GM18861 (cell line): ENCODE measurements around the gene LST1.

Source experiments
- ATAC-seq: cut with Tn5 transposase; IDR thresholded peaks from one replicate; pipeline ENCODE4 v1.9.1; 2021; ENCODE audit not compliant: unreplicated experiment

Gene LST1

DNA sequence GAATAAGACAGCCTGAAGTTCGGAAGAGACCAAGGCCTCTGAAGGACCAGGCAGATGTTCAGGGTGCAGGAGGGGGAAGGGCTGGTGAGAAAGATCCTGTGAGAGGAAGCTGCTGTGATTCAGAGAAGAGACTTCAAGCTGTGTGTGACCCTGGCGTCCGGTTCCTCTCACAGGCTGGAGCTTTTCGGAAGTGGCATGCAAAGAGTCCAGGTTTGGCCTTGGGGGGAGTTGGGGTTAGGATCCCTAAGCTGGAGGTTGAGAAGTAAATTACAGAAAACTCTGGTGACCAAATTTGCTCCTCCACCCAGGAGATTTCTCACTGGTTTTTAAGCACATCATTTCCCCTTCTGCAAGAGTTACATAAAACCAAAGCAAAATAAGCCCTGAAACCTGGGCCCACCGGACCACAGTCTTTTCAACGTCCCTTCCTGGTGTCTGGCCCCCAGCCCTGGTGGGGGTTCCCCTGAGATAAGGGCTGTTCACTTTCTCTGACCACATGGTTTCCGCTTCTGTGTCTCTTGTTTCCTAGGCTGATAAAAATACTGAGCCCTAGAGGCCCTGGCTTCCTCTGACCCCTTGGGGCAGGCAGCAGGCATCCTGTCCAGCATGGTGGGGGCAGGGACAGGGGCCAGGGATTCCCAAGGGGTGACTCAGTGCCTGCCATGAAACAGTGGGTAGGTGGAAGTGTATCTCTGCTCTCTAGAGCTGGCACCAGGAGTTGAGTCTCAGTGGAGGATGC is 25.9 kb upstream of the LST1 start:
- ATAC-seq = peak; percentile 63

DNA sequence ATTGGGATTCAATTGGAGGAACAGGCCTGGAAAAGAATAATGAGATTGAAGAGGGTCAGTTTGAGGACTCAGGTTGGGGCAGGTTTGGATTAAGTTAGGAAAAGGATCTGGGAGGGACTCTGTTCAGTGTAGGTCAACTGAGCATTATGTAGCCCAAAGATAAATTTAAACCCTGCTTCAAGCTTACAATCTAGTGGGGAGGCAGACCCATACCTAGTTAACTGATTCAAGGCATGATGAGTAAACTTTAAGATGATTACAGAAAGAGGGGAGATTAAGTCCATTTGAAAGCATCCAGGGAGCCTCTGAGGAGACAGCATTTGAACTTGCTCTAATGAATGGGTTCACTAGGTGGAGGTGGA is 25.4 kb upstream of the LST1 start:
- peak; percentile 0 for ATAC-seq

DNA sequence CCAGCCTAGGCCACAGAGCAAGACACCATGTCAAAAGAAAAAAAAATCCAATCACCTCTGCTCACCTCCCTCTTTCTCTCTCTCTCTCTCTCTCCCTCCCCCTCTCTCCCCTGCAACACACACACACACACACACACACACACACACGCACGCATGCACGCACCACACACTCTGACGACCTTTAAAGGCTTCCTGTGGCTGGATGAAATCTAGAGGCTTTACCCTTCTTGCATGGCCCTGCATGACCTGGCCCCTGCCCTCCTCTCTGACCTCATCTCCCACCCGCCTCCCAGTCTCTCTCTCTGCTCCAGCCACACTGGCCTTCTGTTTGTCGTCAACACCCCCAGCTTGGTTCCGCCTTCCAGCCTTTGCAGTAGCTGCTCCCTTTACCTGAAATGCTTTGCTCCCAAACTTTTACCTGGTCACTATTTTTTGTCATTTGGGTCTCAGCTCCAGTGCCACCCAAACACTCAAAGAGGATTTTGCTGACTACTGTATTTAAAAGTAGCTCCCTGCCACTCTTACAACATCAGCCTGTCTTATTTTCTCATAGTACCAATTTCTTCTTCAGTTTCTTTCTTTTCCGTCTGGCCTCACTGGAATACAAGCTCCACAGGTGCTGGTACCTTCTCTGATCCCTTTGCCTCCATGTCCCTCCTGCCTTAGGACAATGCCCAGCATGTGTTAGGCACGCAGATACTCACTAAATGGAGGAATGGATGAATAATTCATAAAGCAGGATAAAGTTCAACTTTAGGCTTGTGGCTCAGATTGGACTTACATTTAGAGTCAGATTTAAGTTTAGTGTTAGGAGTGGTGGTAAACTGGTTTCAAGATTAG is 18.3 kb upstream of the LST1 start:
- no peak for ATAC-seq

DNA sequence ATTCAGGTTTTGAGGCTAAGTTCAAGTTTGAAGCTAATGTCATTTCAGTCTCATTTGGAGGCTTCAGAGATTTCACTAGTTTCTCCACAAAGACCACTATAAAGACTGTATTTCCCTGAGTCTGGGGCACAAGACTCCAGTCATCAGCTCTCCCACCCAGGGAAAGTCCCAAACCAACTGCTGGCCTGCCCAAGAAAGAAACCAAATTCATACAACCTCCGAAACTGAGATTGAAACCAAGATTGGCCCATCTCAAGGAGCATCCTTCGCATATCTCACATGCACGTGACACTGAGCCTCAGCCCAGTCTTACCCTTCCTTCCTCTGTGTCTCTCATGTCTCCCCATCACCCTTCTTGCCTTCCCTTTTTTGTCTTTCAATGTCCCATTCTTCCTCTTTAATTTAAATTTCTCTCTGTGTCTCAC is 17.5 kb upstream of the LST1 start:
- ATAC-seq = peak; percentile 62

DNA sequence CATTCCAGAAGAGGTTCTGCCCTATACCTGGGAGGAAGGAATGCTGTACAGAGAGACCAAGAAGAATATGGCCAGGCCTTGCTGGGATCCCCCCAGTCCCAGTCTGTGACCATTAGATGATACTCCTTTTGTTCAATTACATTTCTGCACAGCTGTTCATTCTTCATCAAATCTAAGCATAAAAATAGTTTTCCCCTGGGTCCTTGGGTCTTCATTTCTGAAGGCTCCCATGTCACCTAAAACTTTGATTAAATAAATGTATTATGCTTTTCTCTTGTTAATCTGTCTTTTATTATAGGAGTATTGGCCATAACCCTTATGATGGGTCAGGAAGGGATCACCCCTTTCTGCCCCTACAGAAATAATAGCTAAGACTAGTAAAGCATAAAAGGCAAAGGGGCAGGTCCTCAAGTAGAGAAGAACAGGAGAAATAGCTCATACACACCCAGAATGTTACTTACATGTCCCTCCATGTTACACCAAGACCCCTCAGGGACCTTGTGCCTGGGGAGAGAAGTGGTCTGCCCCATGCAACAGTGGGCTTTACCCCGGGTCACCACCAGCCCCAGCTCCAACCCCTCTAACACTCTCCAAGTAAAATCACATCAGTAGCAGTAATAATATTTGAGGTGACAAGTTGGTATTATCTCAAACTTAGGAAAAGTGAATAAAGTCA is 16.1 kb upstream of the LST1 start:
- ATAC-seq = no peak

DNA sequence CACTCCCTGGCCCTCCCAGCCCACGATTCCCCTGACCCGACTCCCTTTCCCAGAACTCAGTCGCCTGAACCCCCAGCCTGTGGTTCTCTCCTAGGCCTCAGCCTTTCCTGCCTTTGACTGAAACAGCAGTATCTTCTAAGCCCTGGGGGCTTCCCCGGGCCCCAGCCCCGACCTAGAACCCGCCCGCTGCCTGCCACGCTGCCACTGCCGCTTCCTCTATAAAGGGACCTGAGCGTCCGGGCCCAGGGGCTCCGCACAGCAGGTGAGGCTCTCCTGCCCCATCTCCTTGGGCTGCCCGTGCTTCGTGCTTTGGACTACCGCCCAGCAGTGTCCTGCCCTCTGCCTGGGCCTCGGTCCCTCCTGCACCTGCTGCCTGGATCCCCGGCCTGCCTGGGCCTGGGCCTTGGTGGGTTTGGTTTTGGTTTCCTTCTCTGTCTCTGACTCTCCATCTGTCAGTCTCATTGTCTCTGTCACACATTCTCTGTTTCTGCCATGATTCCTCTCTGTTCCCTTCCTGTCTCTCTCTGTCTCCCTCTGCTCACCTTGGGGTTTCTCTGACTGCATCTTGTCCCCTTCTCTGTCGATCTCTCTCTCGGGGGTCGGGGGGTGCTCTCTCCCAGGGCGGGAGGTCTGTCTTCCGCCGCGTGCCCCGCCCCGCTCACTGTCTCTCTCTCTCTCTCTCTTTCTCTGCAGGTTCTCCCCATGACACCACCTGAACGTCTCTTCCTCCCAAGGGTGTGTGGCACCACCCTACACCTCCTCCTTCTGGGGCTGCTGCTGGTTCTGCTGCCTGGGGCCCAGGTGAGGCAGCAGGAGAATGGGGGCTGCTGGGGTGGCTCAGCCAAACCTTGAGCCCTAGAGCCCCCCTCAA is 13.8 kb upstream of the LST1 start, which contains the start of gene LTA:
Gene LTA, plus strand, starts transcription at position 249 of the 871 bp plus-strand sequence. Its CDS starts 454 bp downstream, at position 703.
- no peak for ATAC-seq

DNA sequence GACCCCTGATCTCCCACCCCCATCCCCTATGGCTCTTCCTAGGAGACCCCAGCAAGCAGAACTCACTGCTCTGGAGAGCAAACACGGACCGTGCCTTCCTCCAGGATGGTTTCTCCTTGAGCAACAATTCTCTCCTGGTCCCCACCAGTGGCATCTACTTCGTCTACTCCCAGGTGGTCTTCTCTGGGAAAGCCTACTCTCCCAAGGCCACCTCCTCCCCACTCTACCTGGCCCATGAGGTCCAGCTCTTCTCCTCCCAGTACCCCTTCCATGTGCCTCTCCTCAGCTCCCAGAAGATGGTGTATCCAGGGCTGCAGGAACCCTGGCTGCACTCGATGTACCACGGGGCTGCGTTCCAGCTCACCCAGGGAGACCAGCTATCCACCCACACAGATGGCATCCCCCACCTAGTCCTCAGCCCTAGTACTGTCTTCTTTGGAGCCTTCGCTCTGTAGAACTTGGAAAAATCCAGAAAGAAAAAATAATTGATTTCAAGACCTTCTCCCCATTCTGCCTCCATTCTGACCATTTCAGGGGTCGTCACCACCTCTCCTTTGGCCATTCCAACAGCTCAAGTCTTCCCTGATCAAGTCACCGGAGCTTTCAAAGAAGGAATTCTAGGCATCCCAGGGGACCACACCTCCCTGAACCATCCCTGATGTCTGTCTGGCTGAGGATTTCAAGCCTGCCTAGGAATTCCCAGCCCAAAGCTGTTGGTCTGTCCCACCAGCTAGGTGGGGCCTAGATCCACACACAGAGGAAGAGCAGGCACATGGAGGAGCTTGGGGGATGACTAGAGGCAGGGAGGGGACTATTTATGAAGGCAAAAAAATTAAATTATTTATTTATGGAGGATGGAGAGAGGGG is 12.6 kb upstream of the LST1 start:
- ATAC-seq = no peak

DNA sequence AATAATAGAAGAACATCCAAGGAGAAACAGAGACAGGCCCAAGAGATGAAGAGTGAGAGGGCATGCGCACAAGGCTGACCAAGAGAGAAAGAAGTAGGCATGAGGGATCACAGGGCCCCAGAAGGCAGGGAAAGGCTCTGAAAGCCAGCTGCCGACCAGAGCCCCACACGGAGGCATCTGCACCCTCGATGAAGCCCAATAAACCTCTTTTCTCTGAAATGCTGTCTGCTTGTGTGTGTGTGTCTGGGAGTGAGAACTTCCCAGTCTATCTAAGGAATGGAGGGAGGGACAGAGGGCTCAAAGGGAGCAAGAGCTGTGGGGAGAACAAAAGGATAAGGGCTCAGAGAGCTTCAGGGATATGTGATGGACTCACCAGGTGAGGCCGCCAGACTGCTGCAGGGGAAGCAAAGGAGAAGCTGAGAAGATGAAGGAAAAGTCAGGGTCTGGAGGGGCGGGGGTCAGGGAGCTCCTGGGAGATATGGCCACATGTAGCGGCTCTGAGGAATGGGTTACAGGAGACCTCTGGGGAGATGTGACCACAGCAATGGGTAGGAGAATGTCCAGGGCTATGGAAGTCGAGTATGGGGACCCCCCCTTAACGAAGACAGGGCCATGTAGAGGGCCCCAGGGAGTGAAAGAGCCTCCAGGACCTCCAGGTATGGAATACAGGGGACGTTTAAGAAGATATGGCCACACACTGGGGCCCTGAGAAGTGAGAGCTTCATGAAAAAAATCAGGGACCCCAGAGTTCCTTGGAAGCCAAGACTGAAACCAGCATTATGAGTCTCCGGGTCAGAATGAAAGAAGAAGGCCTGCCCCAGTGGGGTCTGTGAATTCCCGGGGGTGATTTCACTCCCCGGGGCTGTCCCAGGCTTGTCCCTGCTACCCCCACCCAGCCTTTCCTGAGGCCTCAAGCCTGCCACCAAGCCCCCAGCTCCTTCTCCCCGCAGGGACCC is 11.7 kb upstream of the LST1 start:
- no peak for ATAC-seq

DNA sequence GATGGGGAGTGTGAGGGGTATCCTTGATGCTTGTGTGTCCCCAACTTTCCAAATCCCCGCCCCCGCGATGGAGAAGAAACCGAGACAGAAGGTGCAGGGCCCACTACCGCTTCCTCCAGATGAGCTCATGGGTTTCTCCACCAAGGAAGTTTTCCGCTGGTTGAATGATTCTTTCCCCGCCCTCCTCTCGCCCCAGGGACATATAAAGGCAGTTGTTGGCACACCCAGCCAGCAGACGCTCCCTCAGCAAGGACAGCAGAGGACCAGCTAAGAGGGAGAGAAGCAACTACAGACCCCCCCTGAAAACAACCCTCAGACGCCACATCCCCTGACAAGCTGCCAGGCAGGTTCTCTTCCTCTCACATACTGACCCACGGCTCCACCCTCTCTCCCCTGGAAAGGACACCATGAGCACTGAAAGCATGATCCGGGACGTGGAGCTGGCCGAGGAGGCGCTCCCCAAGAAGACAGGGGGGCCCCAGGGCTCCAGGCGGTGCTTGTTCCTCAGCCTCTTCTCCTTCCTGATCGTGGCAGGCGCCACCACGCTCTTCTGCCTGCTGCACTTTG is 10.7 kb upstream of the LST1 start, which contains the start of gene TNF:
Gene TNF, plus strand, starts transcription at position 231 of the 567 bp plus-strand sequence. Its CDS starts 177 bp downstream, at position 408.
- ATAC-seq = no peak

DNA sequence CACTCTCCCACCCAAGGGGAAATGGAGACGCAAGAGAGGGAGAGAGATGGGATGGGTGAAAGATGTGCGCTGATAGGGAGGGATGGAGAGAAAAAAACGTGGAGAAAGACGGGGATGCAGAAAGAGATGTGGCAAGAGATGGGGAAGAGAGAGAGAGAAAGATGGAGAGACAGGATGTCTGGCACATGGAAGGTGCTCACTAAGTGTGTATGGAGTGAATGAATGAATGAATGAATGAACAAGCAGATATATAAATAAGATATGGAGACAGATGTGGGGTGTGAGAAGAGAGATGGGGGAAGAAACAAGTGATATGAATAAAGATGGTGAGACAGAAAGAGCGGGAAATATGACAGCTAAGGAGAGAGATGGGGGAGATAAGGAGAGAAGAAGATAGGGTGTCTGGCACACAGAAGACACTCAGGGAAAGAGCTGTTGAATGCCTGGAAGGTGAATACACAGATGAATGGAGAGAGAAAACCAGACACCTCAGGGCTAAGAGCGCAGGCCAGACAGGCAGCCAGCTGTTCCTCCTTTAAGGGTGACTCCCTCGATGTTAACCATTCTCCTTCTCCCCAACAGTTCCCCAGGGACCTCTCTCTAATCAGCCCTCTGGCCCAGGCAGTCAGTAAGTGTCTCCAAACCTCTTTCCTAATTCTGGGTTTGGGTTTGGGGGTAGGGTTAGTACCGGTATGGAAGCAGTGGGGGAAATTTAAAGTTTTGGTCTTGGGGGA is 10.0 kb upstream of the LST1 start:
- no peak for ATAC-seq

DNA sequence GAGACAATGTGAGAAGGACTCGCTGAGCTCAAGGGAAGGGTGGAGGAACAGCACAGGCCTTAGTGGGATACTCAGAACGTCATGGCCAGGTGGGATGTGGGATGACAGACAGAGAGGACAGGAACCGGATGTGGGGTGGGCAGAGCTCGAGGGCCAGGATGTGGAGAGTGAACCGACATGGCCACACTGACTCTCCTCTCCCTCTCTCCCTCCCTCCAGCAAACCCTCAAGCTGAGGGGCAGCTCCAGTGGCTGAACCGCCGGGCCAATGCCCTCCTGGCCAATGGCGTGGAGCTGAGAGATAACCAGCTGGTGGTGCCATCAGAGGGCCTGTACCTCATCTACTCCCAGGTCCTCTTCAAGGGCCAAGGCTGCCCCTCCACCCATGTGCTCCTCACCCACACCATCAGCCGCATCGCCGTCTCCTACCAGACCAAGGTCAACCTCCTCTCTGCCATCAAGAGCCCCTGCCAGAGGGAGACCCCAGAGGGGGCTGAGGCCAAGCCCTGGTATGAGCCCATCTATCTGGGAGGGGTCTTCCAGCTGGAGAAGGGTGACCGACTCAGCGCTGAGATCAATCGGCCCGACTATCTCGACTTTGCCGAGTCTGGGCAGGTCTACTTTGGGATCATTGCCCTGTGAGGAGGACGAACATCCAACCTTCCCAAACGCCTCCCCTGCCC is 9.0 kb upstream of the LST1 start:
- ATAC-seq = no peak

DNA sequence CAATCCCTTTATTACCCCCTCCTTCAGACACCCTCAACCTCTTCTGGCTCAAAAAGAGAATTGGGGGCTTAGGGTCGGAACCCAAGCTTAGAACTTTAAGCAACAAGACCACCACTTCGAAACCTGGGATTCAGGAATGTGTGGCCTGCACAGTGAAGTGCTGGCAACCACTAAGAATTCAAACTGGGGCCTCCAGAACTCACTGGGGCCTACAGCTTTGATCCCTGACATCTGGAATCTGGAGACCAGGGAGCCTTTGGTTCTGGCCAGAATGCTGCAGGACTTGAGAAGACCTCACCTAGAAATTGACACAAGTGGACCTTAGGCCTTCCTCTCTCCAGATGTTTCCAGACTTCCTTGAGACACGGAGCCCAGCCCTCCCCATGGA is 8.5 kb upstream of the LST1 start:
- ATAC-seq = no peak

DNA sequence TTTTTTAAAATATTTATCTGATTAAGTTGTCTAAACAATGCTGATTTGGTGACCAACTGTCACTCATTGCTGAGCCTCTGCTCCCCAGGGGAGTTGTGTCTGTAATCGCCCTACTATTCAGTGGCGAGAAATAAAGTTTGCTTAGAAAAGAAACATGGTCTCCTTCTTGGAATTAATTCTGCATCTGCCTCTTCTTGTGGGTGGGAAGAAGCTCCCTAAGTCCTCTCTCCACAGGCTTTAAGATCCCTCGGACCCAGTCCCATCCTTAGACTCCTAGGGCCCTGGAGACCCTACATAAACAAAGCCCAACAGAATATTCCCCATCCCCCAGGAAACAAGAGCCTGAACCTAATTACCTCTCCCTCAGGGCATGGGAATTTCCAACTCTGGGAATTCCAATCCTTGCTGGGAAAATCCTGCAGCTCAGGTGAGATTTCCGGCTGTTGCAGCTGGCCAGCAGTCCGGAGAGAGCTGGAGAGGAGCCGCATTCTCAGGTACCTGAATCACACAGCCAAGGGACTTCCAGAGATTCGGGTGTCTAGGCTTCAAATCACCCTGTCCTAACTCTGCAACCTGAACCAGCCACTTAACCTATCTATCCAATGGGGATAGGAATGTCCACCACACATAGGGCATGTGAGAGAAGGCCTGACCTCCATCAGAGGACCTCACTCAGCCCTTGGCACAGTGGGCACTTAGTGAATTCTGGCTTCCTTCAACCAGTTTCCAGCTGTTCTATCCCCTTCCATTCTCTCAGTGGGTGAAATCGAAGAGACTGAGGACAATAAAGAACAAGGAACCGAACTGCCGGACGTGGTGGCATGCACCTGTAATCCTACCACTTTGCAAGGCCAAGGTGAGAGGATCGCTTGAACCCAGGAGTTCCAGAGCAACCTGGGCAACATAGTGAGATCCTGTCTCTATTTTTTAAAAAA is 7.6 kb upstream of the LST1 start:
- no peak for ATAC-seq

DNA sequence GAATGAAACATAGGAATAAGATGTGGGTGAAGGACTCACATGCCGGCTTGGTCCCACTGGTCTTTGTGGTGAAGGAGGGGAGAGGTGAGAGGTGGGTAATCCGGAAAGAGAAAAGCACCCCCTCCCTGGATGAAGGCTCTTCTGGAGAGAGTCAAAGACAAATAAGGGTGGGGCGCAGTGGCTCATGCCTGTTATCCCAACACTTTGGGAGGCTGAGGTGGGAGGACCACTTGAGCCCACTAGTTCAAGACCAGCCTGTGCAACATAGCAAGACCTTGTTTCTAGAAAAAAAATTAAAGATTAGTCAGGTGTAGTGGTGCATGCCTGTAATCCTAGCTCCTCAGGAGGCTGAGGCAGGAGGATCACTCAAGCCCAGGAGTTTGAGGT is 7.0 kb upstream of the LST1 start:
- ATAC-seq = no peak

DNA sequence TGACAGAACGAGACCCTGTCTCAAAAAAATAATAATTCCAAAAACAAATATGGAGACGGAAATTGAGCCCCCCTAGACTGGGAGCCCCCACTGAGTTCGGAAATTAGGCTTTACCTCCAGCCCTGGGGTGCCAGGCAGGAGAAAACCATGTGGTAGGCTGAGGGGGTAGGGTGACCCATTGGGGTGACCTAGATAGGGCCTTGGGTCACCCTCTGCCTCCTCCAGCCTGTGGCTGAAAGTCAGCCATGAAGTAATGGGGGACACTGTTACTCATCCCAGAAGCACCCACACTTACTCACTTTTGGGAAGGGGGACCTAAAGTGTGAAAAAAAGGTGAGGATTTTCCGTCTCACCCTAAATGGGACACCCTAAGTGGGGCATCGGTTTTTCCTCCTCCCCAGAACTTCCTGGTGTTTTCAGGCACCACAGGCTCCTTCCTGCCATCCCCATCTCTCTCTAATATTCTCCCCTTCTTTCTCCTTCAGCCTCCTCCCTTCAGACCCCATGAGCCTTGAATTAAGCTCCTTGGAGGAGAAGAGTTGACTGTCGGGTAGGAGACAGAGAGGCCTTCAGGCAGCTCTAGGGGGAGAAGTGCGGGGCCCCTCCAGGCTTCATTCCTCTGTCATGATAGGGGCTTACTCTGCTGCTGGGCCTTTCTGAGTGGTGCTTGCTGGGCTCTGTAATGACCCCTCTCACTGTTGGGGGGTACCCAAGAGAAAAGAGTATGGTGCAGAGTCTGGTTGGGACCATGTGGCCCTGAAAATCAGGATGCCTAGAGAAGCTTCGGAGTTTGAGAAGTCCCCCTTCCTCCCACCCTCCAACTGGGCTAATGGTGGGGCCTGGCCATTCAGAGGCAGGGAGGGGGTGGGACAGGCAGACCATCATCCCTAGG is 6.3 kb upstream of the LST1 start:
- no peak for ATAC-seq
